ENCODE results near the gene TLCD1. TPM values are rescaled to one million over a fixed set of nuclear protein-coding genes. Genes with fewer than 3 reads are reported as not detected.

TLCD1 gene
- total RNA-seq (7.7 TPM), polyA plus RNA-seq (9.2 TPM)
- long read RNA-seq, donor 1: 0 reads
- long read RNA-seq, donor 2: 0 reads
- long read RNA-seq, donor 3, partial matches to known transcripts: 0 of 1 reads
- long read RNA-seq, donor 3, other reads (novel, unspliced or antisense): 0 of 1 reads
- long read RNA-seq, donor 4, partial matches to known transcripts: 0 of 3 reads
- long read RNA-seq, donor 4, other reads (novel, unspliced or antisense): 0 of 3 reads
- long read RNA-seq, donor 5, transcript TLCD1-201 (4 exons, 1,017 nt): major isoform, 6 of 6 reads
- long read RNA-seq, donor 5, partial matches to known transcripts: 0 of 6 reads
- long read RNA-seq, donor 5, other reads (novel, unspliced or antisense): 0 of 6 reads
- long read RNA-seq, donor 6, partial matches to known transcripts: 0 of 2 reads
- long read RNA-seq, donor 6, other reads (novel, unspliced or antisense): 0 of 2 reads
- long read RNA-seq, donor 7: 0 reads
- long read RNA-seq, donor 8, partial matches to known transcripts: 0 of 1 reads
- long read RNA-seq, donor 8, other reads (novel, unspliced or antisense): 0 of 1 reads
- long read RNA-seq, donor 9, partial matches to known transcripts: 0 of 3 reads
- long read RNA-seq, donor 9, other reads (novel, unspliced or antisense): 0 of 3 reads
- long read RNA-seq, donor 10, partial matches to known transcripts: 0 of 4 reads
- long read RNA-seq, donor 10, other reads (novel, unspliced or antisense): 0 of 4 reads

GRCh38 chr17:28726226-28726626 is at the start of gene TLCD1:
Gene TLCD1, minus strand, starts transcription at chr17:28726233. Its CDS starts 136 bp downstream, at chr17:28726097.
- Histone ChIP-seq H3K4me3 (ENCODE audit: low read length in 2 of 2) (peak within 1 kb of the TSS; percentile 61 to 91), H3K27ac (ENCODE audit: low read depth in 1 of 2, low read length in 1 of 2) (peak within 1 kb of the TSS; percentile 73), H3K9me3 (ENCODE audit: control insufficient read depth in 2 of 2, insufficient read depth in 1 of 2, low read length in 1 of 2) (peaks cover 0 to 6% of the 10 kb centered on the region in 2 donors), H3K27me3 (ENCODE audit: control insufficient read depth in 2 of 2, insufficient read depth in 1 of 2, low read length in 1 of 2) (peaks cover 0 to 8% of the 10 kb centered on the region in 2 donors), H3K4me1 (ENCODE audit: control insufficient read depth in 2 of 2, insufficient read depth in 2 of 2, low read length in 2 of 2) (peaks cover 16 to 63% of the 10 kb centered on the region in 2 donors), H3K36me3 (ENCODE audit: control insufficient read depth in 2 of 2, insufficient read depth in 2 of 2, low read length in 1 of 2) (peaks cover 35 to 40% of the 10 kb centered on the region in 2 donors)
- DNase-seq (ENCODE audit: low read depth in 6 of 9, low spot score in 9 of 9): peak in 2 of 9 donors; percentile 64 to 66
- under 1% methylated on average over 49 of the region's 49 CpGs for WGBS

- H3K27me3 ChIP-seq (ENCODE audit: control insufficient read depth in 2 of 2, insufficient read depth in 1 of 2, low read length in 1 of 2): no peaks in the 10 kb centered on the region
- H3K27ac ChIP-seq (ENCODE audit: low read depth in 1 of 2, low read length in 1 of 2): no peak overlapping the region
- H3K9me3 ChIP-seq (ENCODE audit: control insufficient read depth in 2 of 2, insufficient read depth in 1 of 2, low read length in 1 of 2): no peaks in the 10 kb centered on the region
- H3K4me1 ChIP-seq (ENCODE audit: control insufficient read depth in 2 of 2, insufficient read depth in 2 of 2, low read length in 2 of 2): peaks cover 0 to 2% of the 10 kb centered on the region in 2 donors
- H3K4me3 ChIP-seq (ENCODE audit: low read length in 2 of 2): no peak overlapping the region
- no peak for DNase-seq (ENCODE audit: low read depth in 6 of 9, low spot score in 9 of 9)
- WGBS: 98% methylated on average over 3 of the region's 3 CpGs
- H3K36me3 ChIP-seq (ENCODE audit: control insufficient read depth in 2 of 2, insufficient read depth in 2 of 2, low read length in 1 of 2): peaks cover 0 to 4% of the 10 kb centered on the region in 2 donors
These were observed 48.2 kb upstream of the TLCD1 start for GRCh38 chr17:28774206-28774605.

- Histone ChIP-seq H3K36me3 (ENCODE audit: control insufficient read depth in 2 of 2, insufficient read depth in 2 of 2, low read length in 1 of 2) (peaks cover 0 to 4% of the 10 kb centered on the region in 2 donors), H3K27ac (ENCODE audit: low read depth in 1 of 2, low read length in 1 of 2) (no peak overlapping the region), H3K4me1 (ENCODE audit: control insufficient read depth in 2 of 2, insufficient read depth in 2 of 2, low read length in 2 of 2) (peaks cover 0 to 2% of the 10 kb centered on the region in 2 donors), H3K4me3 (ENCODE audit: low read length in 2 of 2) (no peak overlapping the region), H3K9me3 (ENCODE audit: control insufficient read depth in 2 of 2, insufficient read depth in 1 of 2, low read length in 1 of 2) (no peaks in the 10 kb centered on the region), H3K27me3 (ENCODE audit: control insufficient read depth in 2 of 2, insufficient read depth in 1 of 2, low read length in 1 of 2) (no peaks in the 10 kb centered on the region)
- no peak for DNase-seq (ENCODE audit: low read depth in 6 of 9, low spot score in 9 of 9)
- 97% methylated on average over 6 of the region's 6 CpGs for WGBS
These were observed 47.7 kb upstream of the TLCD1 start for GRCh38 chr17:28773736-28774135.

- no peaks in the 10 kb centered on the region for H3K9me3 ChIP-seq (ENCODE audit: control insufficient read depth in 2 of 2, insufficient read depth in 1 of 2, low read length in 1 of 2)
- no peaks in the 10 kb centered on the region for H3K27me3 ChIP-seq (ENCODE audit: control insufficient read depth in 2 of 2, insufficient read depth in 1 of 2, low read length in 1 of 2)
- H3K27ac ChIP-seq (ENCODE audit: low read depth in 1 of 2, low read length in 1 of 2): no peak overlapping the region
- no peak overlapping the region for H3K4me3 ChIP-seq (ENCODE audit: low read length in 2 of 2)
- peaks cover 12 to 38% of the 10 kb centered on the region in 2 donors for H3K36me3 ChIP-seq (ENCODE audit: control insufficient read depth in 2 of 2, insufficient read depth in 2 of 2, low read length in 1 of 2)
- DNase-seq (ENCODE audit: low read depth in 6 of 9, low spot score in 9 of 9): no peak
- WGBS: 98% methylated on average over 4 of the region's 4 CpGs
- H3K4me1 ChIP-seq (ENCODE audit: control insufficient read depth in 2 of 2, insufficient read depth in 2 of 2, low read length in 2 of 2): no peaks in the 10 kb centered on the region
These were observed 39.0 kb upstream of the TLCD1 start for GRCh38 chr17:28765038-28765437.

- WGBS: 85% methylated on average over 5 of the region's 5 CpGs
- Histone ChIP-seq H3K27ac (ENCODE audit: low read depth in 1 of 2, low read length in 1 of 2) (no peak overlapping the region), H3K4me3 (ENCODE audit: low read length in 2 of 2) (no peak overlapping the region), H3K9me3 (ENCODE audit: control insufficient read depth in 2 of 2, insufficient read depth in 1 of 2, low read length in 1 of 2) (no peaks in the 10 kb centered on the region), H3K4me1 (ENCODE audit: control insufficient read depth in 2 of 2, insufficient read depth in 2 of 2, low read length in 2 of 2) (no peaks in the 10 kb centered on the region), H3K27me3 (ENCODE audit: control insufficient read depth in 2 of 2, insufficient read depth in 1 of 2, low read length in 1 of 2) (no peaks in the 10 kb centered on the region), H3K36me3 (ENCODE audit: control insufficient read depth in 2 of 2, insufficient read depth in 2 of 2, low read length in 1 of 2) (peaks cover 23 to 50% of the 10 kb centered on the region in 2 donors)
- DNase-seq (ENCODE audit: low read depth in 6 of 9, low spot score in 9 of 9): peak in 5 of 9 donors; percentile 57 to 81 (median 74)
These were observed 37.8 kb upstream of the TLCD1 start for GRCh38 chr17:28763804-28764266.

GRCh38 chr17:28763137-28763799 is 37.2 kb upstream of the TLCD1 start:
- Histone ChIP-seq H3K4me3 (ENCODE audit: low read length in 2 of 2) (no peak overlapping the region), H3K27me3 (ENCODE audit: control insufficient read depth in 2 of 2, insufficient read depth in 1 of 2, low read length in 1 of 2) (no peaks in the 10 kb centered on the region), H3K36me3 (ENCODE audit: control insufficient read depth in 2 of 2, insufficient read depth in 2 of 2, low read length in 1 of 2) (peaks cover 29 to 56% of the 10 kb centered on the region in 2 donors), H3K4me1 (ENCODE audit: control insufficient read depth in 2 of 2, insufficient read depth in 2 of 2, low read length in 2 of 2) (no peaks in the 10 kb centered on the region), H3K9me3 (ENCODE audit: control insufficient read depth in 2 of 2, insufficient read depth in 1 of 2, low read length in 1 of 2) (no peaks in the 10 kb centered on the region), H3K27ac (ENCODE audit: low read depth in 1 of 2, low read length in 1 of 2) (no peak overlapping the region)
- 100% methylated on average over 1 of the region's 1 CpG for WGBS
- DNase-seq (ENCODE audit: low read depth in 6 of 9, low spot score in 9 of 9): no peak

GRCh38 chr17:28760601-28761562 is 34.8 kb upstream of the TLCD1 start:
- WGBS: 63% methylated on average over 9 of the region's 9 CpGs
- DNase-seq (ENCODE audit: low read depth in 6 of 9, low spot score in 9 of 9): no peak
- Histone ChIP-seq H3K36me3 (ENCODE audit: control insufficient read depth in 2 of 2, insufficient read depth in 2 of 2, low read length in 1 of 2) (peaks cover 33 to 57% of the 10 kb centered on the region in 2 donors), H3K4me3 (ENCODE audit: low read length in 2 of 2) (no peak overlapping the region), H3K27me3 (ENCODE audit: control insufficient read depth in 2 of 2, insufficient read depth in 1 of 2, low read length in 1 of 2) (no peaks in the 10 kb centered on the region), H3K27ac (ENCODE audit: low read depth in 1 of 2, low read length in 1 of 2) (no peak overlapping the region), H3K9me3 (ENCODE audit: control insufficient read depth in 2 of 2, insufficient read depth in 1 of 2, low read length in 1 of 2) (no peaks in the 10 kb centered on the region), H3K4me1 (ENCODE audit: control insufficient read depth in 2 of 2, insufficient read depth in 2 of 2, low read length in 2 of 2) (no peaks in the 10 kb centered on the region)

- DNase-seq (ENCODE audit: low read depth in 6 of 9, low spot score in 9 of 9): no peak
- H3K4me1 ChIP-seq (ENCODE audit: control insufficient read depth in 2 of 2, insufficient read depth in 2 of 2, low read length in 2 of 2): no peaks in the 10 kb centered on the region
- H3K36me3 ChIP-seq (ENCODE audit: control insufficient read depth in 2 of 2, insufficient read depth in 2 of 2, low read length in 1 of 2): peaks cover 28 to 48% of the 10 kb centered on the region in 2 donors
- no peaks in the 10 kb centered on the region for H3K9me3 ChIP-seq (ENCODE audit: control insufficient read depth in 2 of 2, insufficient read depth in 1 of 2, low read length in 1 of 2)
- no peaks in the 10 kb centered on the region for H3K27me3 ChIP-seq (ENCODE audit: control insufficient read depth in 2 of 2, insufficient read depth in 1 of 2, low read length in 1 of 2)
- 98% methylated on average over 18 of the region's 18 CpGs for WGBS
- no peak overlapping the region for H3K4me3 ChIP-seq (ENCODE audit: low read length in 2 of 2)
- no peak overlapping the region for H3K27ac ChIP-seq (ENCODE audit: low read depth in 1 of 2, low read length in 1 of 2)
These were observed 33.3 kb upstream of the TLCD1 start for GRCh38 chr17:28759256-28759865.

Measured in thymus (tissue), 14 donors.